CD4-positive, alpha-beta memory T cell (primary cell): ENCODE results near the gene CPM. TPM values are rescaled to one million over a fixed set of nuclear protein-coding genes. Genes with fewer than 3 reads are reported as not detected.
A peak's percentile ranks its signal among the peaks of the same experiment; 100 is the strongest.

ENCODE experiments used
- CTCF ChIA-PET: fragments of 350-600 bp; sonication (Branson Sonifier 250); formaldehyde crosslinking; loops from one replicate; lab custom pipeline; 2021; ENCODE audit warnings: inconsistent platforms; ENCODE audit not compliant: partially characterized antibody; lab: Charles Lee
- POLR2A ChIA-PET: fragments of 350-600 bp; sonication (Branson Sonifier 250); formaldehyde crosslinking; loops from one replicate; lab custom pipeline; 2021; ENCODE audit not compliant: partially characterized antibody; lab: Charles Lee
- DNase-seq, 5 donors: peaks; one replicate each; pipeline versions ENCODE4 v3.0.0 to v3.0.0-alpha.2; 2020 to 2022; ENCODE audit warnings: mixed read lengths in 1 of 5
- H3K27ac ChIP-seq: one replicate; pipeline ENCODE4 v1.7.0; 2013; ENCODE audit warnings: low read depth, low read length
- H3K27me3 ChIP-seq: 2 replicates; pipeline ENCODE4 v1.7.0; 2013; ENCODE audit warnings: mild to moderate bottlenecking, low read length, moderate library complexity; ENCODE audit not compliant: insufficient read depth
- H3K36me3 ChIP-seq: 2 replicates; pipeline ENCODE4 v1.7.0; 2013; ENCODE audit warnings: mild to moderate bottlenecking, low read length, moderate library complexity; ENCODE audit not compliant: insufficient read depth
- H3K4me1 ChIP-seq: 2 replicates; pipeline ENCODE4 v1.7.0; 2013; ENCODE audit warnings: mild to moderate bottlenecking, low read length, moderate library complexity; ENCODE audit not compliant: insufficient read depth
- H3K4me3 ChIP-seq, 2 donors: one replicate each; pipeline ENCODE4 v1.7.0; 2013; ENCODE audit warnings: low read length in 2 of 2, mild to moderate bottlenecking in 1 of 2
- H3K9me3 ChIP-seq, 2 donors: one replicate each; pipeline ENCODE4 v1.7.0; 2013; ENCODE audit warnings: low read length in 2 of 2, control low read depth in 1 of 2; ENCODE audit not compliant: control insufficient read depth in 1 of 2
- H3K27ac Mint-ChIP-seq, 7 donors: one replicate each; pipeline ENCODE4 v1.8.0; 2020 to 2021; ENCODE audit warnings: mixed read lengths in 7 of 7, mild to moderate bottlenecking in 6 of 7, inconsistent platforms in 3 of 7, moderate library complexity in 3 of 7
- H3K27me3 Mint-ChIP-seq, 2 donors: one replicate each; pipeline ENCODE4 v1.8.0; 2020 to 2021; ENCODE audit warnings: mixed read lengths in 2 of 2
- H3K36me3 Mint-ChIP-seq, 2 donors: one replicate each; pipeline ENCODE4 v1.8.0; 2020 to 2021; ENCODE audit warnings: mixed read lengths in 2 of 2, inconsistent platforms in 1 of 2, mild to moderate bottlenecking in 1 of 2
- H3K4me1 Mint-ChIP-seq, 4 donors: one replicate each; pipeline ENCODE4 v1.8.0; 2020 to 2021; ENCODE audit warnings: mixed read lengths in 4 of 4, mild to moderate bottlenecking in 1 of 4
- H3K4me3 Mint-ChIP-seq, 8 donors: one replicate each; pipeline ENCODE4 v1.8.0; 2020 to 2021; ENCODE audit warnings: mixed read lengths in 8 of 8, mild to moderate bottlenecking in 7 of 8, moderate library complexity in 6 of 8, inconsistent platforms in 3 of 8
- H3K9me3 Mint-ChIP-seq, 8 donors: one replicate each; pipeline ENCODE4 v1.8.0; 2020 to 2021; ENCODE audit warnings: mixed read lengths in 8 of 8, mild to moderate bottlenecking in 5 of 8, inconsistent platforms in 3 of 8, moderate library complexity in 1 of 8
- intact Hi-C: fragments of 100-400 bp; cut with micrococcal nuclease; formaldehyde crosslinking; loops from one replicate; pipeline ENCODE4 v1.15.1; 2023
- polyA plus RNA-seq, 2 donors: library from polyadenylated mRNA; unstranded; fragments of 300-500 nt; fragmentation: Illumina TruSeq; gene quantifications; one replicate each; pipeline ENCODE4 v1.2.3, GENCODE V29; 2021
- total RNA-seq, 2 experiments: library from RNA; stranded (reverse); gene quantifications; one replicate each; pipeline ENCODE4 v1.2.3, GENCODE V29; 2021

CPM gene
- total and polyA plus RNA-seq, 4 experiments from 2014 or later: 1.3 to 3.1 (median 2.3) TPM

DNA sequence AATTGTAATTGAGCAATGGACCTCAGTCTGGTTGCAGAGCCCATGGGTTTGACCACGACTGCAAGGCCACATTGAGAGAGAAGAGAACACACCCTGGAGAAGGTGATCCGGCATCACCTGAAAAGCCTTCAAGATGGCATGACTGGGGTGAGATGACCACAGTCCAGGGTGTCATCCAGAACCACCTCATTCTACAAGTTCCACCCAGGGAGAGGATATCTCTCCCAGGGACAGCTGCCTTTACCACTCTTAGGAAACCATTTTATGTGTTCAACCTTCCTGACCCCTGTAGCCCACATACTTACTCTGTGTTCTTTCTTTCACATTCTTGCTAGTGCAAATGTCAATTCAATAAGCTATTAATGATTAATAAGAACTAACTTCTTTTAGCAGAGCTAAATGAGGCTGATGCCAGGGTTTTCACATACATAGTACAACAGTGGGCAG is 43.4 kb upstream of the CPM start:
- ChIA-PET POLR2A (no interaction called here), CTCF (no interaction called here)
- intact Hi-C loops: no loop called here
- no peak overlapping the region for H3K4me3 Mint-ChIP-seq
- no peaks in the 10 kb centered on the region for H3K4me1 Mint-ChIP-seq
- H3K27me3 ChIP-seq: no peaks in the 10 kb centered on the region
- H3K36me3 Mint-ChIP-seq: no peaks in the 10 kb centered on the region
- no peaks in the 10 kb centered on the region for H3K9me3 ChIP-seq
- peaks cover 0 to 2% (median 0%) of the 10 kb centered on the region in 8 donors for H3K9me3 Mint-ChIP-seq
- no peaks in the 10 kb centered on the region for H3K27me3 Mint-ChIP-seq
- H3K4me1 ChIP-seq: no peaks in the 10 kb centered on the region
- no peak overlapping the region for H3K27ac ChIP-seq
- no peak overlapping the region for H3K27ac Mint-ChIP-seq
- DNase-seq: no peak
- H3K36me3 ChIP-seq: no peaks in the 10 kb centered on the region
- no peak overlapping the region for H3K4me3 ChIP-seq

DNA sequence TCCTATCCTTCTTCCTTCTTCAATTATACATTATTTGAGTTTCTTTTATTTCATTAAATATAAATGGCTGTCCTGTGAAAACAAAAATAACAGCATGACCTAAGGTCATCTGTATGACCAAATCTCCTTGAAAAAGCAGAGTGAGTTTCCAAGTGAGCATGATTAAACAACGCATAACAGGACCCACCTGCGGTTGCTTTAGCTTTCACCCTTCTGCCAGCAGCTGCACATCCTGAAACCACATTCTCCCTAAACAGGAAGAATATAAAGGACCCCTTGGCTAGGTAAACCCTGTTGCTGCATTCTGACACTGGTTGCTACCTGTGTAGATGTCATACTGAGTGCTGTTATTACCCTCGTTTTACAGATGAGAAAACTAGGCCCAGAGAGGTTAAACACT is 42.8 kb upstream of the CPM start:
- Mint-ChIP-seq H3K27me3 (no peaks in the 10 kb centered on the region), H3K36me3 (no peaks in the 10 kb centered on the region), H3K27ac (peak overlapping the region in 1 of 7 donors; percentile 19), H3K4me3 (no peak overlapping the region), H3K4me1 (no peaks in the 10 kb centered on the region), H3K9me3 (no peaks in the 10 kb centered on the region)
- H3K27me3 ChIP-seq: no peaks in the 10 kb centered on the region
- no peak overlapping the region for H3K27ac ChIP-seq
- no peaks in the 10 kb centered on the region for H3K9me3 ChIP-seq
- intact Hi-C loops: no loop called here
- ChIA-PET POLR2A (no interaction called here), CTCF (no interaction called here)
- H3K36me3 ChIP-seq: no peaks in the 10 kb centered on the region
- H3K4me1 ChIP-seq: no peaks in the 10 kb centered on the region
- DNase-seq: no peak
- H3K4me3 ChIP-seq: no peak overlapping the region

DNA sequence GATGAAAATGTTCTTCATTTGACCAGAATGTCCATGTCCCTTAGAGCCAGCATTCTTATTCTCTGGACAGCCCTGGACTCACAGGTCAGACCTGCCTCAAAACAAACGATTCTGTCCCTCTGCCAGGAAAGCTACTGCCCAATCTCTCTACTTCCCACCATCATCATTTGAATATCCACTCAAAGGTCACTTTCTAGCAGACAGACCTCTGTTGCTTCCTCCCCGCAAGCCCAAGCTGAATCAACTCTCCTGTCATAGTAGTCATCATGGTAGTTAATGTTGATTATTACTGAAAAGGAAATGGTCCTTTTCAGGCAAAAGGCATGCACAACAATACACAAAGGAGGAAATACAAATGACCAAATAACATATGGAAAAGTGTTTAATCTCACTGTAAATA is 39.6 kb upstream of the CPM start:
- no peaks in the 10 kb centered on the region for H3K27me3 Mint-ChIP-seq
- H3K9me3 Mint-ChIP-seq: no peaks in the 10 kb centered on the region
- Histone ChIP-seq H3K36me3 (no peaks in the 10 kb centered on the region), H3K4me1 (no peaks in the 10 kb centered on the region), H3K9me3 (no peaks in the 10 kb centered on the region), H3K27ac (no peak overlapping the region), H3K4me3 (no peak overlapping the region), H3K27me3 (no peaks in the 10 kb centered on the region)
- CTCF ChIA-PET: no interaction called here
- H3K4me3 Mint-ChIP-seq: no peak overlapping the region
- DNase-seq: no peak
- no peaks in the 10 kb centered on the region for H3K4me1 Mint-ChIP-seq
- intact Hi-C loops: no loop called here
- POLR2A ChIA-PET: no interaction called here
- H3K27ac Mint-ChIP-seq: no peak overlapping the region
- no peaks in the 10 kb centered on the region for H3K36me3 Mint-ChIP-seq

DNA sequence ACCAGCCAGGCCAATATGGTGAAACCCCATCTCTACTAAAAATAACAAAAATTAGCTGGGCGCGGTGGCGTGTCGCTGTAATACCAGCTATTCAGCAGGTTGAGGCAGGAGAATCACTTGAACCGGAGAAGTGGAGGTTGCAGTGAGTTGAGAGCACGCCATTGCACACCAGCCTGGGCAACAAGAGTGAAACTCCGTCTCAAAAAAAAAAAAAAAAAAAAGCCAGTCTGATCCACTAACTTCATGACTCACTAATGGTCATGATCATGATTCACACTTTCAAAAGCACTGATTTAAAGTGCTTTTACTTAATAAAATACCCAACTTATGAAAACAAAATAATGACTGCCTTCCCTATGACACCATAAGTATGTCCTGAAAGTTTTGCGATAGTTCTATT is 38.4 kb upstream of the CPM start:
- no peaks in the 10 kb centered on the region for H3K36me3 ChIP-seq
- Mint-ChIP-seq H3K9me3 (no peaks in the 10 kb centered on the region), H3K4me1 (no peaks in the 10 kb centered on the region), H3K27me3 (no peaks in the 10 kb centered on the region), H3K4me3 (no peak overlapping the region), H3K27ac (no peak overlapping the region), H3K36me3 (no peaks in the 10 kb centered on the region)
- no peaks in the 10 kb centered on the region for H3K9me3 ChIP-seq
- H3K4me1 ChIP-seq: no peaks in the 10 kb centered on the region
- no peaks in the 10 kb centered on the region for H3K27me3 ChIP-seq
- H3K4me3 ChIP-seq: no peak overlapping the region
- H3K27ac ChIP-seq: no peak overlapping the region
- CTCF ChIA-PET: no interaction called here
- intact Hi-C loops: no loop called here
- POLR2A ChIA-PET: no interaction called here
- no peak for DNase-seq

DNA sequence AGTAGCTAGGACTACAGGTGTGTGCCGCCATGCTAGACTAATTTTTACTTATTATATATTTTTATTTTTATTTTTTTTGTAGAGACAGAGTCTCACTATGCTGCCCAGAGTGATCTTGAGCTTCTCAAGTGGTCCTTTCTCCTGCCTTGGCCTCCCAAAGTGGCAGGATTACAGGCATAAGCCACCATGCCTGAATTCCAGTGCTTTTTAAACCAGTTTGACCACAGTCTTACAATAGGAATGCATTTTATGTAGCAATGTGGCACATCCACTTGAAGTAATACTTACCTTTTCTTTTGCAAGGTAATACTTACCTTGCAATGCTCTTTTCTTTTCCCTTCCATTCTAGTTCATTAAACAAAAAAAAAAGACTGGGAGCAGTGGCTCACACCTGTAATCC is 38.0 kb upstream of the CPM start:
- POLR2A ChIA-PET: no interaction called here
- CTCF ChIA-PET: no interaction called here
- H3K4me1 ChIP-seq: no peaks in the 10 kb centered on the region

DNA sequence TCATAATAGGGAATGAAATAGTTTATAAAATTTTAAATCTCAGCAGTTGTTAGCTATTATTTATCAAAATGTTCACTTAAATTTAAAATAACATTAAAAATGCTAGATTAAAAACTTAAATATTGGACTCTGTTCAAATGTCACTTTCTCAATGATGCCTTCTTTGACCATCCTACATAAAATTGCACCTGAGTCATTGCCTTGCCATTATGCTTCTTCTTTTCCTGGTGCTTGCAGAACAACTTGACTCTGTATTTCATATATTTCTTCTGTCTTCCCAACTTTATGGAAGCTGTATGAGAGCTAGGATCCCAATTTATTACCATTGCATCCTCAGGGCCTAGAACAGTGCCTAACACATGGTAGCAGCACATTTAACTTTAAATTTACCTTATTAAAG is 37.3 kb upstream of the CPM start:
- no peaks in the 10 kb centered on the region for H3K9me3 ChIP-seq
- DNase-seq: no peak
- ChIA-PET POLR2A (no interaction called here), CTCF (no interaction called here)
- intact Hi-C loops: no loop called here
- Mint-ChIP-seq H3K27ac (no peak overlapping the region), H3K36me3 (no peaks in the 10 kb centered on the region), H3K9me3 (no peaks in the 10 kb centered on the region), H3K27me3 (no peaks in the 10 kb centered on the region), H3K4me3 (no peak overlapping the region), H3K4me1 (no peaks in the 10 kb centered on the region)
- H3K4me1 ChIP-seq: no peaks in the 10 kb centered on the region
- no peak overlapping the region for H3K4me3 ChIP-seq
- no peaks in the 10 kb centered on the region for H3K27me3 ChIP-seq
- no peak overlapping the region for H3K27ac ChIP-seq
- H3K36me3 ChIP-seq: no peaks in the 10 kb centered on the region

More for the DNA sequence above, 38.0 kb upstream of the CPM start:
- Histone ChIP-seq H3K9me3 (no peaks in the 10 kb centered on the region), H3K36me3 (no peaks in the 10 kb centered on the region), H3K4me3 (no peak overlapping the region), H3K27me3 (no peaks in the 10 kb centered on the region), H3K27ac (no peak overlapping the region)
- intact Hi-C loops: no loop called here
- DNase-seq: no peak
- no peaks in the 10 kb centered on the region for H3K9me3 Mint-ChIP-seq
- no peak overlapping the region for H3K27ac Mint-ChIP-seq
- no peak overlapping the region for H3K4me3 Mint-ChIP-seq
- no peaks in the 10 kb centered on the region for H3K27me3 Mint-ChIP-seq
- no peaks in the 10 kb centered on the region for H3K36me3 Mint-ChIP-seq
- no peaks in the 10 kb centered on the region for H3K4me1 Mint-ChIP-seq

DNA sequence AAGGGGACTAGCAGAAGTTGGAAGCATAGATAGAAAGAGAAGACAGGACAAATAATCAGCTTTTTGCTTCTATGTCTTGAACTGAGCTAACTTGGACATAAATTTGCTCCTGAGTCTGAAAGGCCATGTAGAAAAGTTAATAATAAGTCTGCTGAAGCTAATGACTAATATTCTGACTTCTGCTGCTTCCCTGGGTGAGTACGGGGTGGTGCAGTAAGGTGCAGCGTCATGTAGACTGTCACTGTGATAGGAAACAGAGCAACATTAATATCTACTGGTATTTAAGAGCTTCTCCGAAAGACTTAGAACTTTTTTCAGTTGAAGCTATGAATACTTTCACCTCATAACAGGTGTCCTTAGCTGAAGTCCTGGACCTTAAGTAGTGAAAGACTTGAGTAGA is 34.1 kb upstream of the CPM start:
- peak overlapping the region in 1 of 8 donors; percentile 34 for H3K4me3 Mint-ChIP-seq
- no peaks in the 10 kb centered on the region for H3K4me1 Mint-ChIP-seq
- no peaks in the 10 kb centered on the region for H3K36me3 Mint-ChIP-seq
- H3K27ac Mint-ChIP-seq: no peak overlapping the region
- Histone ChIP-seq H3K27ac (no peak overlapping the region), H3K36me3 (no peaks in the 10 kb centered on the region), H3K9me3 (no peaks in the 10 kb centered on the region), H3K4me3 (no peak overlapping the region), H3K27me3 (no peaks in the 10 kb centered on the region), H3K4me1 (no peaks in the 10 kb centered on the region)
- CTCF ChIA-PET: no interaction called here
- no peaks in the 10 kb centered on the region for H3K27me3 Mint-ChIP-seq
- no peak for DNase-seq
- no peaks in the 10 kb centered on the region for H3K9me3 Mint-ChIP-seq
- intact Hi-C loops: no loop called here
- POLR2A ChIA-PET: no interaction called here
